GM19239 (cell line): ENCODE results near the gene SLC12A3.
A peak's percentile ranks its signal among the peaks of the same experiment; 100 is the strongest.

Experiments
- DNase-seq: peaks from one replicate; pipeline ENCODE4 v3.0.0; 2011; ENCODE audit warnings: low spot score; ENCODE audit not compliant: insufficient read length
- FAIRE-seq: peaks from 2 replicates; lab custom pipeline; 2011; peaks lifted over from hg19 to GRCh38; lab: Jason Lieb, UNC

Gene SLC12A3

DNA sequence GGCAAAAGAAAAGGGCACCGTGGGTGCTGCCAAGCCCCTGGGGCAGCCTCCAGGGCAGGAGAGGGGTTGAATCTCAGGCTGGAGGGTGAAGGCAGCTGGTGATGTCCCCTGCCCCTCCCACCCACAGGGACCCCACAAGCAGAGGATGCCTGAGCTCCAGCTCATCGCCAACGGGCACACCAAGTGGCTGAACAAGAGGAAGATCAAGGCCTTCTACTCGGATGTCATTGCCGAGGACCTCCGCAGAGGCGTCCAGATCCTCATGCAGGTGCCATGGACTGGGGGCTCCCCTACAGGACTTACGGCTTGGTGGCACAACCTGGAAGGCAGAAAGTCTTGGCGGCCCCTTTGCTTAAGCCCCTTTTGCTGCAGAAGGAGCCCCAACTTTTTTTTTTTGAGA, 21.8 kb downstream of the SLC12A3 start:
- FAIRE-seq = no peak
- no peak for DNase-seq

DNA sequence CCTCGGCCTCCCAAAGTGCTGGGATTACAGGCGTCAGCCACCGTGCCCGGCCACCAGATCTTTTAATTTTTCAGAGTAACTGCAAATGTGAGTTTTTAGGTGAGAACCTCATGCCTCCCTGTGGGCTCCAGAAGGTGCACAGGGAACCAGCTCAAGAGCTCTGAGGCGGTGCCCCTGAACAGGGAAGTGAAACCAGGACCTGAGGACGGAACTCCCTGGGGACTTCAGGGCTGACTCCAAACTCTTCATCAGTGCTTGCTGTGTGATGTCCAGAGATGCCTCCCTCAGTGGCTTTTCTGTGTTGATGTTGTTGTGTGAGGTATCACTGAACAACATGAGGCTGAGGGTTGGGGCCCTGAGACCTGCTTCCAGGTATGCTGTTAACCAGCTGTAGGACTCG, 23.8 kb downstream of the SLC12A3 start:
- FAIRE-seq (peak; percentile 81), DNase-seq (peak; percentile 63)

DNA sequence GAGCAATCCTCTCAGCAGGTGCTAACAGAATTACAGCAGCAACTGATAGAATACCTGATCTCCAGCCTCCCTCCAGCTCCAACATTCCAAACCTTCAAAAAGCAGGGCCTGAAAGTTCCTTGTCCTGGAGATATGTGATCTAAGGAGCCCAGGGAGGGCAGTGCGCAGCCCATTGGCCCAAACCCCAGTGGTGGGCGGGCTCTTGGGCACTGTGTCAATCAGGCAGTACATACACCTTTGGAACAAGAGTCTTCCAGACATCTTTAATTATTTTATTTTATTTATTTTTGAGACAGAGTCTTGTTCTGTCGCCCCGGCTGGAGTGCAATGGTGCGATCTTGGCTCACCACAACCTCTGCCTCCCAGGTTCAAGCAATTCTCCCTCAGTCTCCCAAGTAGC, 24.2 kb downstream of the SLC12A3 start:
- no peak for FAIRE-seq
- DNase-seq = no peak

DNA sequence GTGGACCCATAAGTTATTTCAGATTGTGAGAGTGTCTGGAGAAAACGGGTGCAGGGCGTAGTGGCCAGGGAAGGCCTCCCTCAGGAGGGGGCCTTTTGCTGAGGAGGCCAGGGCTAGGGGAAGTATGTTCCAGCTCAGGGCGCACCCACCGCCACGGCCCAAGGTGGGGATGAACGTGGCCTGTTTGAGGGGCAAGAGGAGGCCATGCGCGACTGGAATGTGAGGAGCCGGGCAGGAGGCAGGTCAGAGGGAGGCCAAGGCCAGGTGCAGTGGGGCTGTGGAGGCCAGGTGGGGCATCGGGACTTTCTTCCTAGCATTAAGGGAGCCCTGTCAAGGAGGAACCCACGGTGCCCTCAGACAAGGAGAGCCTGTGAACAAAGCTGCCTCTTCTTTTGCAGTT, 26.7 kb downstream of the SLC12A3 start:
- DNase-seq (no peak), FAIRE-seq (no peak)

DNA sequence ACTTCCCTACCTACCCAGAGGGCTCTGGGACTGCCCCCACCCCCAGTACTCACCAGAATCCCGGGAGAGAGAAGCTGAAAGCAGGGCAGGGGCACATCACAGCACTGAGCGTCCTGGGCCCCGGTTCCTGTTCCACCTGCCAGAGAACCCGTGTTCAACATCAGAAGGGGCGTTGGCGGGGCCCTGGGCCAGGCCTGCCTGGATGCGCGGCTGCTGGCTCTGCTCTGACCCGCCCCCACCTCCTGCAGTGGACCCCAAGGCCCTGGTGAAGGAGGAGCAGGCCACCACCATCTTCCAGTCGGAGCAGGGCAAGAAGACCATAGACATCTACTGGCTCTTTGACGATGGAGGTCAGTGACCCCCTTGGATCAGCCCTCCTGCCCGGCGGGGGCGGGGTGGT, 27.7 kb downstream of the SLC12A3 start:
- no peak for DNase-seq
- no peak for FAIRE-seq

DNA sequence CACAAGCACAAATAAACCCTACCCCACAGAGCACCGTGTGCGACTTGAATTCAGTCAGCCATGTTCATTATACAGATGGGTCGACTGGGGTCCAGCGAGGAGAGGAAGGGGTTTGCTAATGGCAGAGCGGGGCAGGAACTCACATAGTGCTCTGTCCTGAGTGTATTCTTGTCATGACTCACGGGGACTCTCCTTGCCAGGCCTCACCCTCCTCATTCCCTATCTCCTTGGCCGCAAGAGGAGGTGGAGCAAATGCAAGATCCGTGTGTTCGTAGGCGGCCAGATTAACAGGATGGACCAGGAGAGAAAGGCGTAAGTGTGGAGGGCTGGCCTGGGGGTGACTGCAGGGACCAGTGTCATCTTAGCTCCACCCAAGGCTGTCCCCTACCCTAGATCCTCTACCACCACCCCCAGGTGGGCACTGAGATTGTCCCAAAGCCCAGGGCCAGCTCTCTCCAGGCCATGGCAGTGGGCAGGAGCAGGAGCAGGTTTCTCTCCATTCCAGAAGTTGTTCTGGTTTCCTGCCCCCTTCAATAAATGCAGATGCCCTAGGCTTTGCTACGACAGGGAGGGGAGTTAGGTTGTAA, 29.4 kb downstream of the SLC12A3 start:
- FAIRE-seq (no peak), DNase-seq (no peak)

DNA sequence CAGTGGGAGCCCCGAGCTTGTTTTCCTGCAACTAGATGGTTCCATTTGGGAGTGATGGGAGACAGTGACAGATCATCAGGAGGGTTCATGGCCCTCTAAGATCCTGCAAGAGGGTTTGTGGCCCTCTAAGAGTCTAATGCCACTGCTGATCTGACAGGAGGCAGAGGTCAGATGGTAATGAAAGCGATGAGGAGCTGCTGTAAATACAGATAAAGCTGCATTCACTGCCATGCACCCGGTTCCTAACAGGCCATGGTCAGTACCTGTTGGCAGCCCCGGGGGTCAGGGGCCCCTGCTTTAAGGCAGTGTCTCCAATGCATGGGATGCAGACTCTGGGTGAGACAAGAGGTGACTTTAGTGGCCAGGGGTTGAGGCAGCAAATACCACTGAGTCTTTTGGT, 30.8 kb downstream of the SLC12A3 start:
- FAIRE-seq = no peak
- DNase-seq = no peak

DNA sequence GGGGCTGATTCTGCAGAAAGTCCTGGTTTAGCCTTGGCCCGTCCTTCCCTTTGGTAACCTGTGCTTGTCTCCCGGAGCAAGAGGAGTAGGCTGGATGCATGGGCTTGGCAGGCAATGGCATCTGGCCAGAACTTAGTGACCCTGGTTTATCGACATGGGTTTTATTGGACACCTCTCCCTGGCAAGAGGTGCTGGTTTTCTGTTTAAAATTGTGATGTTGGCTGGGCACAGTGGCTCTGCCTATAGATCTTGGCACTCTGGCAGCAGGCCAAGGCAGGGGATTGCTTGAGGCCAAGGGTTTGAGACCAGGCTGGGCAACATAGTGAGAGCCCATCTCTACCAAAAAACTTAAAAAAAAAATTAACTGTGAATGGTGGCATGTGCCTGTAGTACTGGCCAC, 31.2 kb downstream of the SLC12A3 start:
- FAIRE-seq = no peak
- DNase-seq = no peak

DNA sequence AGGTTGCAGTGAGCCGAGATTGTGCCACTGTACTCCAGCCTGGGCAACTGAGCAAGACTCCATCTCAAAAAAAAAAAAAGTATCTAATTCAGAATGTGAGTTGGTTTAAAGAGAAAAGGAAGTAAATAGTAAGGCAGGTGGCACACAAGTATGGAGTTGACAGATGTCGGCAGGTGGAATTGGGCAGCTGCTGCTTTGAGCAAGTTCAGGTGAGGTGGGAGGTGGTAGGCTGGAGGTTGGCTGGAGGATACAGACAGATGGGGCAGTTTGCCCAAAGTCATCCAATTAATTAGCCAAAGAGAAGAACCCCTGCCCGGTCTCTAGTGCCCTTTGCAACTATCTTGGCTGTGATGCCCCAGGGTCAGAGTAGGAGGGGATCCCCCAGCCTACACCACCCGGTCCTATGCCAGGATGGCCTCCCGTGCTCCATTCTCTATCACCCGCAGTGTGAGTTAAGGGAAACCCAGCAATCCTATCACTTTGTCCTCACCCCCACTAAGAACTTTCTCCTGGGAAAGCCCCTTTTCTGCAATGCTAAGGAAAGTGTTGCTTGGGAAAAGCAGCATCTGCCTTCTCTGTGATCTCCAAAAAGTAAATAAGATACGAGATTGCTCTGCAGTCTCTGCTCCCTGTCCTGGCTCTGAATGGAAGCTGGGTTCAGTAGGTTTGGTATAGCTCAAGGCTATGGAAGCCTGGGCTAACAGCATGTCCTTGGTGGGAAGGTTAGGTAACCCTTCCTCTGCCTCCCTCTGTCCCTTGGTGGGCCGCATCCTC, 32.2 kb downstream of the SLC12A3 start:
- DNase-seq (no peak), FAIRE-seq (no peak)

DNA sequence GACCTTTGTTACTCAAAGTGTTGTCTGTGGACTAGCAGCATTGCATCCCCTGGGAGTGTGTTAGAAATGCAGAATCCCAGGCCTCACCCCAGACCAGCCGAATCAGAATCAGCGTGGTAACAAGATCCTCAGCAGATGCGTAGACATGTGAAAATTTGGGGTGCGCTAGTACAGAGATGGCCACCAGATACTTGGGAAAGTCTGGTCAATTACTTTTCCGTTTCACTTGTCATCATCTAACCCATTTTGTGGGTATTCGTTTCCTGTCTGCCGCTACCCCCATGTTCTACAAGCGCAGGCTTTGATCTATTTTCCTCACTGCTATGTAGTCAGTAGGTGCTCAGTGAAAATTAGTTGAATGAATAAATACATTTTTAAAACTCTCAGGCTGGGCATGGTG, 33.8 kb downstream of the SLC12A3 start:
- FAIRE-seq (peak; percentile 86), DNase-seq (no peak)

DNA sequence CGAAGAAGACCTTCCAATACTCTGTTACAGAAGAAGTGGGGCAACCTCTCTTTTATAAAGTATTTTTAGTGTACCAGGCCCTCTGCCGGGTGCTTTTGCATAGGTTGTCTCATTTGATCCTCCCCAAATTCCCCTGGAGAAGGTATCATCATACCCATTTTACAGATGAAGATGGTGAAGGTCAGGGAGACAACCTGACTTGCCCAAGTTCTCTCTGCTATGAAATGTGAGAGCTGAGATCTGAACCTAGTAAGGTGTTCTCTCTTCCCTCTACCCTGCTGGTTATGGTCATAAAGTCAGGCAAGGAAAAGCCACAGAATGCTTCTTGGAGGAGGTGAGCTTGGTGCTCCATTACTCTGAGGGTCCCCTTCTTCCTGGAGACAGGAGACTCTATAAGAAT, 38.9 kb downstream of the SLC12A3 start:
- FAIRE-seq = no peak
- DNase-seq = no peak

DNA sequence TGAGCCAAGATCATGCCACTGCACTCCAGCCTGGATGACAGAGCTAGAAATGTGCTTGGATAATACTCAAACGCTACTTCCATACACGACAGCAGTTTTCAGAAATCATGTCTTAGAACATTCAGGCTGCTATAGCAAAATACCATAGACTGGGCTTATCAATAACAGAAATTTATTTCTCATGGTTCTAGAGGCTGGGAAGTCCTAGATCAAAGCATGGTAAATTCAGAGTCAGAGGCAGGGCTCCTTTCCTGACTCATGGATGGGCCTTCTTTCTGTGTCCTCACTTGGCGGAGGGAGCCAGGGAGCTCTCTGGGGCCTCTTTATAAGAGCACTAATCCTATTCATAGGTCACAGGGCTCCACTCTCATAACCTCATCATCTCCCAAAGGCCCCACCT, 42.4 kb downstream of the SLC12A3 start:
- DNase-seq (no peak), FAIRE-seq (no peak)

DNA sequence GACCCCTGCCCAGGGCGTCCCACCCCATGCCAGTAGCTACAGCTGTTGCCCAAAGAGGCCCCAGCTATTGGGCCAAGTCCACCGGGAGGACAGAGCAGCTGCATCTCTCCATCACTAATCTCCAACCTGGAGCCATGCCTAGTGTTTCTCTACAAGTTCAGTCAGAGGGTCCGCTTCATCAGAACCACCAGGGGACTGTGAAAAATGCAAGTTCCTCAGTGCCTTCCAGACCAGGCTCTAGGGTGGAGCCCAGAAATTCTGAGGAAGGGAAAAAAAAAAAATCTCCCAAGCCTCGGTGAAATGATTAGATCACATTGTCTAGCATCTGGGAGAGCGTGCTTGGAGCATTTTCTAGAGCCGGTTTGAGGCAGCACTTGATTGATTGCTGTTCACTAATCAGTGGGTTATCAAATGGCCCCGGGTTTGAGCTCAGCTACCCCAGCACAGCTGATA, 44.5 kb downstream of the SLC12A3 start:
- no peak for FAIRE-seq

DNA sequence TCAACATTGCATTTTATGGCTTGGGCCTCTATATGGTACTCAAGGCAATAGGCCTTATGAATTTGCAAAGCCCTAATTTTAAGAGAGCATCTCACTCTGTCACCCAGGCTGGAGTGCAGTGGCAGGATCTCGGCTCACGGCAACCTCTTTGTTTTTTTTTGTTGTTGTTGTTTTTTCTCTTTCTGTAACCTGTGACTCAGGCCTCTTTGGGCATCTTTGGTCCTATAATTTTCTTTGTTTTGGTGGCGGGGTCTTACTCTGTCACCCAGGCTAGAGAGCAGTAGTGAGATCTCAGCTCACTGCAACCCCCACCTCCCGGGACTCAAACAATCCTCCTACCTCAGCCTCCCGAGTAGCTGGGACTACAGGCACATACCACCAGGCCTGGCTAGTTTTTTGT, 45.1 kb downstream of the SLC12A3 start:
- DNase-seq (no peak), FAIRE-seq (no peak)

More for the DNA sequence above, 44.5 kb downstream of the SLC12A3 start:
- DNase-seq = no peak

DNA sequence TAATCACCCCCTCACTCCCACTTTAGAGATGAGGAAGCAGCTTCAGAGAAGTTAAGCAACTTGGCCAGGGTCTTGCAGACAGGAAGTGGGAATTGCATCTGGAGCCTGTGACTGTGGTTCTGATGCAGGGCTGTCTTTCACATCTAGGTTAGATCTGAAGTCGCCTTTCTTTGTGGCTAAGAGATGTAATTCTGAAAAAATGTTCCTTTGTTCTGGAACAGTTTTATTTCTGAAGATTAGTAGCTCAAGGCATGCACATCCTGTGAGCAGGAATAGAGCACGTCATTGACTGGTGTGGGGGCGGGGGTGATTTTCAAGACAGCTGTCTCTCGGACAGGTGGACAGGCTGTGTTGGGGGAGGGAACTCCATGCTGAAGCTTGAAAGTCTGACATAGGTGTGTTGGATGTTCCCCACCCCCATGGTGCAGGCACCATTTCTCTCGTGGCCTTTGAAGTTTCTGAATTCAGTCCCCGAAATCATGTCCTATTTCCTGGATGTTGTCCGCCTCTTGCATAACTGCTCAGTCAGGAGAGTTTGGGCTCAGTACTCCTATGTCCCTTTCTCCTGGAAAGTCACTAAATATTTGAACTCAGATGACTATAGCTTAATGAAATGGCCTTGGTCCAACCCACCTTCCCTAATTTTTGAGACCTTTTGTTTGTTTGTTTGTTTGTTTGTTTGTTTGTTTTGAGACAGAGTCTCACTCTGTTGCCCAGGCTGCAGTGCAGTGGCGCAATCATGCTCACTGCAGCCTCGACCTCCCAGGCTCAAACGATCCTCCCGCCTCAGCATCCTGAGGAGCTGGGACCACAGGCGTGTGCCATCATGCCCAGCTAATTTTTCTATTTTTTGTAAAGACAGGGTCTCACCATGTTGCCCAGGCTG, 45.9 kb downstream of the SLC12A3 start:
- DNase-seq (no peak), FAIRE-seq (peak; percentile 80)

DNA sequence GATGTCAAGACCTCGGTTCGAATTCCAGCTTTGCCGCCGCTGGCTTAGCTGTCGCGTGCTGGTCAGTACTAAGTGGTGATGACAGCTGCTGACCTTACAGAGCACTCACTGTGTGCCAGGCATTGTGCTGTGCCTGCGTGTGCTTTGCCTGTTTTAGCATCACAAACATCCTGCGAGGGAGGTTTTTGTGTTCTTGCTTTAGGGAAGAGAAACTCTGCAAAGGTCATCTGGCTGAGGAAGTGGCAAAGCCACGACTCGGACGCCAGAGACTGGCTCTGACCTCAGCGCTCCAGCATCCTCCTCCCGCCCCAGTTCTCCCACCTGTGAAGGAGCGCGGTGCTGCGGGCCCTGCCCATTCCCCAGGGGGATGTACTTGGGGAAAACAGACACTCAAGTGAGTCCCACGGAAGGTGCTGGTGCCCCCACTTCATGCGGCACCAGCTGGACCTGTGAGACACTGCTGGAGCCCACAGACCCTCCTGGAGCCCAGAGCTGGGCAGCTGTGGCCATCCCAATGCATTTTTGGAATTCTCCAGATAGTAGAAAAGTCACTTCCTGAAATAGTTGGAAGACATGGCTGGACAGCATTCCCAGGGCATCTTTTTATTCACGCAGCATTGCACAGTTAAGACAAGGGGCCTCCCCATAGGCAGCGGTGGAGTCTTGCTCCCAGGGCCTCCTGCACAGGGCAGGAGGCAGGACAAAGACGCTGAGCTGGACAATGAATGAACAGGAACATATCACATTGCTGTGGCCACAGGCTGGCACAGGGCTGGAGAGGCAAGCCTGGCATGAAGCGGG, 47.0 kb downstream of the SLC12A3 start:
- DNase-seq = peak; percentile 60
- FAIRE-seq = peak; percentile 99

DNA sequence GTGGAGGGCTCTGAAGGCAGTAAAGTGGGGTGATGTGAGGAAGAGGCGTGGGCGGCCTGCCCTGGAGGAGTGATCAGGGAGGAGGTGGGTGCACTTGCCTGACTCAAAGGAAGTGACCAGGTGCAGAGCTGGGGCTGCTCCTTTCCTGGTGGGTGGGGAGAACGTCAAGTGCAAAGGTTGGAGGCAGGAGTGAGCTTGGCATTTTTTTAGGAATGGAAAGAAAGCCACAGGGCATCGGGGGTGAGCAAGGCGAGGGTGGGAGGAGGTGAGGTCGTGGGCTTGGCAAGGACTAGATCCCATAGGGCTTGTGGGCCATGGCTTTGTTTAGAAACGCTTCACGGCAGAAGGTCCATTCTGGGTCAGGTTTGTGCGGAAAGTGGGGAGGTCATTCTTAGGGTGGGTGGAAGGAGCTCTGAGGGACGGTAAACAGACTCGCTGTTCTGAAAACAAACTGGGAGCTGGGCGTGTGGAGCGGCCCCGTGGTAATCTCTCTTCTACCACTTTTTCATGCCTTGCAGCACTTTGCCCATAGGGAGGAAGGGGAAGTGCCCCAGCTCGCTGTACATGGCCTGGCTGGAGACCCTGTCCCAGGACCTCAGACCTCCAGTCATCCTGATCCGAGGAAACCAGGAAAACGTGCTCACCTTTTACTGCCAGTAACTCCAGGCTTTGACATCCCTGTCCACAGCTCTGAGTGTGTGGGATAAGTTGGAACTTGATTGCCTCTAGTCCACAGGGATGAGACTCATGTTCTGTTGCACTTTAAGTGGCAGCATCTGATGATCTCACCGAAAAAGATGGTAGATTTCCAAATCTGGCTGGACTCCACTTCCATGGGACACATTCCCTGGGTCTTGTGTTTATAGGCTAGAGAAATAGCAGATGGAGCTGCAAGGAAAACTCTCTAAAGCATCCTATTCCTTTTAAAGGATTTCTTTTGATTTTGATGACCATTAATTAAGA, 48.0 kb downstream of the SLC12A3 start:
- no peak for DNase-seq
- peak; percentile 71 for FAIRE-seq

DNA sequence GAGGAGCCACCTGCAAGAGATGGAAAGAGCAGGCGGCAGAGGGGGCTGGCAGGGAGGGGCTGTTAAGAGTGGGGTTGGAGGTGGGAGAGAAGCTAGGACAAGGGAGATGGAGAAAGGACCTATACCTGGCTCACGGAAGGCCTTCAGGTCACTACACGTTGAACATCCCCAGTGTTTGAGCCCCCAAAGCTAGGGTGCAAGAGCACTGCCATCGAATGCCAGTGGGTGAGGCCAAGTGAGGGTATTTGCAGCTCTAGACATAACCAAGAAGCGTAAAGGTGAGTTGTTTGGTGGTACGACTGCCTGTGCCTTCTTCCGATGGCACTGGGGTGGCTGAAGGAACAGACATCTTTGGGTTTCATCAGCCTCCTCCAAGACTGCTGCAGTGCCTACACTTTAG, 49.9 kb downstream of the SLC12A3 start:
- FAIRE-seq (peak; percentile 11), DNase-seq (no peak)
